Measurements from ENCODE around the gene NIPBL. TPM values are rescaled to one million over a fixed set of nuclear protein-coding genes. Genes with fewer than 3 reads are reported as not detected.
A peak's percentile ranks its signal among the peaks of the same experiment; 100 is the strongest.

NIPBL gene
- total and polyA plus RNA-seq, 2 of the 13 experiments (the other 11 are each of a cell fraction or from before 2014, with no cell fraction given): 12.3 to 32.3 TPM

- Histone ChIP-seq H2AFZ (ENCODE audit: low read length) (no peak overlapping the region), H3K27ac (ENCODE audit: extremely low read length, insufficient read depth, low read length) (no peak overlapping the region), H3K9me3 (ENCODE audit: low read length) (no peaks in the 10 kb centered on the region), H3K4me3 (replicated peaks in 1 of 3; ENCODE audit: insufficient read depth in 1 of 3, low read depth in 2 of 3, low read length in 3 of 3) (no peak overlapping the region), H3K79me2 (ENCODE audit: insufficient read depth, low read length) (peaks cover 67% of the 10 kb centered on the region), H3K36me3 (replicated peaks in 1 of 2; ENCODE audit: control insufficient read depth in 1 of 2, insufficient read depth in 2 of 2, low read length in 2 of 2) (0 out of 5 replicates have a peak, but pooled peaks cover 0 to 5% of the 10 kb centered on the region in 2 experiments), H3K4me2 (ENCODE audit: low read depth, low read length) (no peak overlapping the region), H4K20me1 (ENCODE audit: insufficient read depth, low read length) (peaks cover 21% of the 10 kb centered on the region), H3K9ac (ENCODE audit: insufficient read depth, low read depth, low read length) (no peak overlapping the region), H3K27me3 (ENCODE audit: control insufficient read depth in 1 of 2, insufficient read depth in 2 of 2, low read length in 2 of 2) (no peaks in the 10 kb centered on the region), H3K4me1 (ENCODE audit: insufficient read depth, low read length) (no peaks in the 10 kb centered on the region)
- 93% methylated on average over 5 of the region's 5 CpGs for WGBS (ENCODE audit: low lambda C conversion rate)
- ChIA-PET POLR2A (no interaction called here), CTCF (ENCODE audit: low intra/inter-chr PET ratio, low total read pairs) (no interaction called here)
- FAIRE-seq: no peak
- intact Hi-C loops (cut with micrococcal nuclease; ENCODE audit: unreplicated experiment): no loop called here
- in situ Hi-C loops (cut with HindIII; ENCODE audit: extremely low pct_ligation_motif_present, low pct_unique_long_range_greater_than_20kb): no loop called here
- BruUV-seq (replicated peaks): no TSS peak
- no peak for TF ChIP-seq NCOA5 (CRISPR knock-in tag; IDR thresholded peaks at IDR 0.05)
- TF ChIP-seq CHCHD3 (CRISPR knock-in tag; IDR thresholded peaks at IDR 0.05): no peak
- 0 out of 2 replicates have a peak, but pooled peaks have one; percentile 9 for TF ChIP-seq CREM (IDR thresholded peaks at IDR 0.05)
- TF ChIP-seq CREM (CRISPR knock-in tag; IDR thresholded peaks at IDR 0.05): no peak
- TF ChIP-seq MXI1 (IDR thresholded peaks at IDR 0.05; ENCODE audit: borderline replicate concordance, low read depth, low read length): no peak
- no peak for TF ChIP-seq AHR (CRISPR knock-in tag; IDR thresholded peaks at IDR 0.05)
- TF ChIP-seq FOXC1 (CRISPR knock-in tag; IDR thresholded peaks at IDR 0.05; ENCODE audit: borderline replicate concordance): no peak
- TF ChIP-seq DPF2 (CRISPR knock-in tag; IDR thresholded peaks at IDR 0.05; ENCODE audit: borderline replicate concordance, low read depth): no peak
- DNase-seq (ENCODE audit: low spot score): no peak
- ATAC-seq: no peak
Observed at GRCh38 chr5:36950586-36951457, 74.3 kb downstream of the NIPBL start.

GRCh38 chr5:36953043-36953442 is 76.5 kb downstream of the NIPBL start:
- ChIA-PET CTCF (ENCODE audit: low intra/inter-chr PET ratio, low total read pairs) (no interaction called here), POLR2A (no interaction called here)
- Histone ChIP-seq H3K9me3 (ENCODE audit: low read length) (no peaks in the 10 kb centered on the region), H3K27me3 (ENCODE audit: control insufficient read depth in 1 of 2, insufficient read depth in 2 of 2, low read length in 2 of 2) (no peaks in the 10 kb centered on the region), H2AFZ (ENCODE audit: low read length) (no peak overlapping the region), H3K27ac (ENCODE audit: extremely low read length, insufficient read depth, low read length) (no peak overlapping the region), H3K9ac (ENCODE audit: insufficient read depth, low read depth, low read length) (no peak overlapping the region), H3K4me1 (ENCODE audit: insufficient read depth, low read length) (no peaks in the 10 kb centered on the region), H3K79me2 (ENCODE audit: insufficient read depth, low read length) (peaks cover 45% of the 10 kb centered on the region), H3K4me2 (ENCODE audit: low read depth, low read length) (no peak overlapping the region), H4K20me1 (ENCODE audit: insufficient read depth, low read length) (peaks cover 16% of the 10 kb centered on the region), H3K36me3 (replicated peaks in 1 of 2; ENCODE audit: control insufficient read depth in 1 of 2, insufficient read depth in 2 of 2, low read length in 2 of 2) (peaks cover 0 to 16% of the 10 kb centered on the region in 2 experiments; a peak in 3 of 5 replicates), H3K4me3 (replicated peaks in 1 of 3; ENCODE audit: insufficient read depth in 1 of 3, low read depth in 2 of 3, low read length in 3 of 3) (no peak overlapping the region)
- in situ Hi-C loops (cut with HindIII; ENCODE audit: extremely low pct_ligation_motif_present, low pct_unique_long_range_greater_than_20kb) (no loop called here), intact Hi-C loops (cut with micrococcal nuclease; ENCODE audit: unreplicated experiment) (no loop called here)
- 98% methylated on average over 2 of the region's 2 CpGs for WGBS (ENCODE audit: low lambda C conversion rate)
- DNase-seq (ENCODE audit: low spot score) (no peak), FAIRE-seq (no peak), ATAC-seq (no peak)
- BruUV-seq (replicated peaks): no TSS peak
- TF ChIP-seq PLRG1 (conservative IDR thresholded peaks at IDR 0.05) (no peak), RARA (CRISPR knock-in tag; IDR thresholded peaks at IDR 0.05) (no peak), ZSCAN22 (CRISPR knock-in tag; IDR thresholded peaks at IDR 0.05) (no peak), KLF6 (CRISPR knock-in tag; IDR thresholded peaks at IDR 0.05) (no peak), PBX2 (CRISPR knock-in tag; IDR thresholded peaks at IDR 0.05) (no peak), CBX2 (IDR thresholded peaks at IDR 0.05; ENCODE audit: low read depth, low read length) (no peak), CBX2 (CRISPR knock-in tag; IDR thresholded peaks at IDR 0.05; ENCODE audit: low read depth) (no peak), NFKBIZ (CRISPR knock-in tag; IDR thresholded peaks at IDR 0.05) (no peak), ELF1 (CRISPR knock-in tag; IDR thresholded peaks at IDR 0.05) (no peak), TERF1 (CRISPR knock-in tag; IDR thresholded peaks at IDR 0.05) (no peak)

All from HepG2 (cell line).